ENCODE results near the gene TMEM232.
A peak's percentile ranks its signal among the peaks of the same experiment; 100 is the strongest.
"Not testable (repeated sequence)": the region's sequence is repeated elsewhere in the genome, so short reads cannot be mapped to it uniquely, and the experiment has no call there.

Gene TMEM232

DNA sequence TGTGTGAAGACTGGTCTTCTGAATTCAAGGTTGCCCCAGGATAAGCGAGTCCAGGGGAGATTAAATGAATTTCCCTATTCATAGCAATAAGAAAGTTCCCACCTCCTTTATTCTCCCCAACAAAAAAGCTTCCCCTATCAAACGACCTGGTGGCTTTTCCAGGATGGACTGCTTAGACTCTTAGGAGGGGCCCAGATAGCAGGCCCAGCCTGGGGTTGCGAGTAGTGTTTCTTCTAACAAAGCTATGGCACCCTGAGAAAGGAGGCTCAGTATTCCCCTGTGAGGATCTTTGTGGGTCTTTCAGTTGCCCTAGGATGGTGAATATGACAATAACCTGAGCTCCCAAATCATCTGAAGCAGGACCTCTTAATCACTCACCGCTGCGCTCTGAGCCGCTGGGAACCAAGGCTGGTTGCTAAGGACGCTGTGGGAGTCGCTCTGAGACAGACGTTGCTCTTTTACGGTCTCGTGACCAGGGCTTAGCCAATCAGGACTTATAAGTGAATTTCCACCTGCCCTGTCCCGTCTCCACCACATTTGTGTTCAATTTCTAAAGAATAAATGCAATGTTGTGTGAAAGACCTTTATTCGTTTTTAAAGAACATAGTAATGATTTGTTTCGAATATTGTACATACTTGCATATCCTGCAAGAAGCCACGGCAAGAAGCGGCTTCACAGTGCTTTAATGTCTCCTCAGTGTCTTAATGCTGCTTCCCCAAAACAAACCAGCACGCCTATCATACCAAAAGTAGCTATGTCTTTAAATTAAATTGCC lies at the start of gene TMEM232:
TMEM232 (minus strand) TSS at position 423 of the 776 bp plus-strand sequence. CDS start 59,319 bp downstream, outside the sequence.
- DNase-seq = no peak

- DNase-seq = no peak
Measured at GRCh38 chr5:110770286-110770685, 43.8 kb upstream of the TMEM232 start.

GRCh38 chr5:110769000-110769681 lies 42.7 kb upstream of the TMEM232 start:
- DNase-seq = no peak

- DNase-seq = no peak
Measured at GRCh38 chr5:110768138-110768860, 41.8 kb upstream of the TMEM232 start.

DNA sequence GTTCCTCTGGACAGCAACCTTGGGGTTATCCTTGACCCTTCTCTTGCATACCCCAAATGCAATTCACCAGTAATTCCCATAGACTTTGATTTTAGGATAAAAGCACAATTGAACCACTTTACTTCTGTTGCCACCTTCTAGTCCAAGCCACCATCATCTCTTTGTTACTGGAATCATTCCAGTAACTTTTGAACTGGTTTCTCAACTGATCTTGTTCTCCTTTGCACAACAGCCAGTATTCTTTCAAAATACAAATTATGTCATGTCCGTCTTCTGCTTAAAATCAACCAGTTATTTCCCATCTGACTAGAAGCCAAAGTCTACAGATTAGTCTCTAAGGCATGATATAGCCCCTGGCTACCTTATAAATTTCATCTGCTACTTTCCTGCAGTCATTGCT lies 33.7 kb upstream of the TMEM232 start:
- no peak for DNase-seq

DNA sequence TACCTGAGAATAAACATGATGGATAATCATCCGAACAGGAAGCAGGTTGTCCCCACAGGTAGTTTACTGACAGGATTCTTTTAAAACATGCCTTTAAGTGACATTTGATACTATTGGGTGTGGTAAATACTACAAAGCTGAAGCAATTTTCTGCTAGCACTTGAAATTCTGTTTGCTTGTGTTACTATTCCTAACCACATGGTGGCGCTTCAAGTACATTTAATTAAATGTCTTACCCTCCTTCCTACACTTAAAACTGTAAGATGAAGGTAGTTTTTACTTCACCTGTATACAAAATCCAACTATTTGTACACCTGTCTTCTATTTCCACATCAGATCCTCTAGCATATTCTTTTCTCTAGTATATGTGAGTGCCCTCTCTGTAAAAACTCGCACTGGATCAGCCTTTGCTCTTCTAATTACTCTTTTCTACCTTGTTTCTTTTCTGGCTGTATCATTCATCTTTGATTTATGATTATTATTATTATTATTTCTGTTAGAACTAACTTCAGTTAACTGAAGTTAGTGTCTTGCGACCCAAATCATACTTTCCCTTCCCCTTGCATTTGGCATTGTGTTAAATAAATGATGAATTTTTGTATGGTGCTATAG lies 30.8 kb upstream of the TMEM232 start:
- peak; percentile 2 for DNase-seq

DNA sequence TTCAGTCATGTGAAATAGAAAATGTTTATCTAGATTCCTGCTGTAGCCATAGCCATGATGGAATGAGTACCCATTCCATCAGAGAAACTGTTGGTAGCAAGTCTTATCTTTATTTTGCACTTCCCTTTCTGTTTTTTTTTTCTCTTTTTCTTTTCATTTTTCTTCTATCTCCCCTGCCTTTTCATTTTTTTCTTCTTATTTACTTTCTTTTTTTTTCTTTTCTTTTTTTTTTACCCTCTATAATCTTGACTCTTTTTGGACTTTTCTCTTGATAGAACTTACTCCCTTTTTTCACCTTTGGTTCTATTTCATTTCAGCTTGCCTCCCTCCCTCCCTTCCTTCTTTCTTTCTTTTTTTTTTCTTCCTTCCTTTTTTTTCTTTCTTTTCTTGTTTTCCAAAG lies 27.7 kb upstream of the TMEM232 start:
- DNase-seq = no peak

GRCh38 chr5:110753600-110753999 lies 27.1 kb upstream of the TMEM232 start:
- no peak for DNase-seq

DNA sequence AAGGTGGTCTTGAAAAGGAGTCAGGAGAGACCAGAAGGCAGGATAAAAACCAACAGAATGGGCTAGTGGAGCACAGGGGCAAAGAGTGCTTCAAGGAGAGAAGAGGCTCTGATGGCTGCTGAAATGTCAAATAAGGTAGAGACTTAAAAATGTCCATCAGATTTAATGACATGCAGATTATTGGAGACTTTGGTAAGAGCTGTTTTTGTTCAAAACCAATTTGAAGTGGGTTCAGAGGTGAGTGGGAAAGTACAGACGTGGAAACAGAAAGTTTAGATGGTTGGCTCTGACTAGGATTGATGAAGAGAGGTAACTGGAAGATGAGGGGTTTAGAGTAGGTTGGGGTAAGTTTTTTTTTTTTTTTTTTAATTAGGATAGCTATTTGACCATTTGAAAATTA lies 26.5 kb upstream of the TMEM232 start:
- no peak for DNase-seq

DNA sequence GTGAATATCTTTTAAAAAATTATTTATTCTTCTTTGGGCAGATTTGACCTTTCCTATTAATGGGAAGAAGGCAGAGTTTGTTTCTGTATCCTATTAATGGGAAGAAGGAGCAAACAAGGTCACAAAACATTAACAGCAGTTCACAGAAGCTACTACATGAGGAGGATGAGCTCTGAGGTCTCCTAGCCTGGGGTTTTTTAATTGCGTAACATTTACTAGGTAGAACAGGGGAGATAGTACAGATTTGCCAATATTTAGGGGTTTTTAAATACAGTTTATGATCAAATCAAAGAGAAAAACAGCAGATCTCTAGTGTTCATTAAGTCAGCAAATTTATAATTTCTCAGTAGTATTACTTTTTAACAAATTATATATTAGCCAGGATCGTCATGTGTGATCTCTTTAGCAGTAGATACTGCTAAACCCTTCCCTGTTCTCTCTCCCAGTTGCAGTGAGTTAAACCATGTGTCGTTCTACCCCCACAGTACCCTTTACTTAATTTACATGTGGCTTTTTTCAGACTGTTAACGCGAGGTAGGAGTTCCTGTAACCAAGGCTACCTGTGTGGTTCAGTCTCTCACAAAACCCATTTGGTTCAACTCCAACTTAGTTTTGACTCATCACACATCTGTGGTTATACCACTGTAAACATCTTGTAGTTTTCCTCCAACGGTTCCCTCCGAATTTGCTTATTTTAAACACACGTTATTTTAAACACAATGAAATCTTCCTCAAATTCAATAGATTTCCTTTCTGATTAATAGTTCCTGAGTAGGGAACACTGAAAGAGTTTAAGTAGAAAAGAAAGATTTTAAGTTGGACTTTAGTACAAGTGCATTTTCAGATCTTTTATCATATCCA lies 25.7 kb upstream of the TMEM232 start:
- no peak for DNase-seq

DNA sequence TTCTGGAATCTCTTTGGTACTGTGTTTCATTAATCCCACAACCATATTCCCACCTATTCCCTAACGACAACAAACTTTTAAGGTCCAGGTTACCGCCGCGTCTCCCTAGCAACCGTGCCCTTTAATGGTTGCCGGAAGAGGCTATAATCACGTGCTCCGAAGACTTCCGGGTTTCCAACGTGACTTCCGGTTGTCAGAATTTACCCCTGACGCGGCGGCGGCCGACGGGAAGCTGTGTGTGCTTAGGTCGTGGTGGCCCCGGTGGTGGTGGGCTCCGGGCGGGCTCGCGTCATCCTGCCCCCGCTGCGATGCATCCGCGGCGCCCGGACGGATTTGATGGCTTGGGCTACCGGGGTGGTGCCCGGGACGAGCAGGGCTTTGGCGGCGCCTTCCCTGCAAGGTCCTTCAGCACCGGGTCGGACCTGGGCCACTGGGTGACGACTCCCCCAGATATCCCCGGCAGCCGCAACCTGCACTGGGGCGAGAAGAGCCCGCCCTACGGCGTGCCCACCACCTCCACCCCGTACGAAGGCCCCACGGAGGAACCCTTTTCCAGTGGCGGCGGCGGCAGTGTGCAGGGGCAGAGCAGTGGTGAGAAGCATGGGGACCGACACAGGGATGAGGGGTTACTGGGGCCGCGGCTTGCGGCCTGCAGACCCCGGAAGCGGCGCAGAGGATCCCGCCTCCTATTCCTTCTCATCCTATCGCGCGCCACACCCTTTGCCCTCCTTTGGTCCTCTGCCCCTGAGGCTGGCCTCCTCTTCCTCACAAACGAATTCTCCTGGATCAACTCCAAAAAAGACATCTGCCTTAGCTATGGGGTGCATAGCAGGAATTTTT lies 12.6 kb upstream of the TMEM232 start, which contains the start of gene SLC25A46:
SLC25A46 (plus strand) TSS at position 196 of the 840 bp plus-strand sequence; CDS start at position 309, 113 bp downstream.
- DNase-seq = peak; percentile 79

DNA sequence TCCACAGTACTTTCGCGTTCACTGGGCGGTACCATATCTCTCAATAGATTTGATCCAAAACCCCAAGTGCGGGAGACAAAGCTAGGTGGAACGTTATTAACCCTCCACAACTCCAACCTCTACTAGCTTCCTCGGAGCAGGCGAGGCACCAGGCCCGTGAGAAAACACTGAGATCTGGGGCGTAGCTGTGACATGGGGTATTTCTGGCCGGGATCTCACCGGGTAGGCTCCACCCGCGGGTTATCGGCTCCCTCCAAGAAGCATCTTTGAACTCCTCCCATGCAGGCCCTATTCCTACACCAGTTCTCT lies 12.0 kb upstream of the TMEM232 start:
- no peak for DNase-seq

GRCh38 chr5:110736753-110737152 lies 10.3 kb upstream of the TMEM232 start:
- no peak for DNase-seq

GRCh38 chr5:110735556-110735955 lies 9.1 kb upstream of the TMEM232 start:
- no peak for DNase-seq

GRCh38 chr5:110734101-110734500 lies 7.6 kb upstream of the TMEM232 start:
- DNase-seq = no peak

DNA sequence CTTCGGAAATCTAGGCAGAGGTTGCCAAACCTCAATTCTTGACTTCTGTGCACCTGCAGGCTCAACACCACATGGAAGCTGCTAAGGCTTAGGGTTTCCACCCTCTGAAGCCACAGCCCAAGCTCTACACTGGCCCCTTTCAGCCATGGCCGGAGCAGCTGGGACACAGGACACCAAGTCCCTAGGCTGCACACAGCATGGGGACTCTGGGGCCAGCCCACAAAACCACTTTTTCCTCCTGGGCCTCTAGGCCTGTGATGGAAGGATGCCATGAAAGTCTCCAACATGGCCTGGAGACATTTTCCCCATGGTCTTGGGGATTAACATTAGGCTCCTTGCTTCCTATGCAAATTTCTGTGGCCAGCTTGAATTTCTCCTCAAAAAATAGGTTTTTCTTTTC lies 5.0 kb upstream of the TMEM232 start:
- DNase-seq = not testable (repeated sequence)

- no peak for DNase-seq
Measured at GRCh38 chr5:110727025-110727314, 499 bp upstream of the TMEM232 start.

- DNase-seq = no peak
Measured at GRCh38 chr5:110718311-110718710, 8.2 kb downstream of the TMEM232 start.

GRCh38 chr5:110716247-110717245 lies 9.9 kb downstream of the TMEM232 start:
- DNase-seq = no peak

- no peak for DNase-seq
Measured at GRCh38 chr5:110707260-110707844, 19.1 kb downstream of the TMEM232 start.

Data from GDM1 (cell line).